ENCODE data around the gene SORBS2.

DNA sequence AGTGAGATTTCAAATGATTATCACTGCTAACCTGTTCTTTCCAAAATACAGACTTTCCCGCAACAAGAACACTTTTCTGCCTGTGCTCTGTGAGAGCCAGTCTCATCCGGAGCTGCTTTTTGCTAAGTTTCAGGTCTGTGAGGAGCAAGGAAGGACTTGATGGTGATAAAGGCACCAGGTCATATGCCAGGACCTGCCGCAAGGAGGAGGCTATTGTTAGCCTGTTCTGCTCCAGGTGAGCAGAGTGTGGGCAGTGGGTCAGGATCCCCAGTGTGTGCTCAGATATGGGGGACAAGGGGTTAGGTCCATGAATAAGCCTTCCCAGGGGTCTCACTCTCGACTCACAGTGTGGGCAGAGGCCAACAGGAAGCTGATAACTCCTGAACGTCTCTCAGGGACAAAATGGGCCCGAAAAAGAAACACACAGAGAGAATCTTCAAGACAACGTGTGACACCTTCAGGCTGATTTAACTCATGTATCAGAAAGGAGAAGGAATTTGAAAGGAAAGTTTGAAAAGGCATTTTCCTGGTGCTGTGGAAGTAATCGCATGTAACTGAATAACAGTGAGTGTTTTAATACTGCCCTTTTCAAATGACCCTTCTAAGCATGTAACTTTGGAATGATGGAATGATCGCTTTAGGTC lies 219.0 kb downstream of the SORBS2 start:
- TF ChIP-seq, protein P1, sequence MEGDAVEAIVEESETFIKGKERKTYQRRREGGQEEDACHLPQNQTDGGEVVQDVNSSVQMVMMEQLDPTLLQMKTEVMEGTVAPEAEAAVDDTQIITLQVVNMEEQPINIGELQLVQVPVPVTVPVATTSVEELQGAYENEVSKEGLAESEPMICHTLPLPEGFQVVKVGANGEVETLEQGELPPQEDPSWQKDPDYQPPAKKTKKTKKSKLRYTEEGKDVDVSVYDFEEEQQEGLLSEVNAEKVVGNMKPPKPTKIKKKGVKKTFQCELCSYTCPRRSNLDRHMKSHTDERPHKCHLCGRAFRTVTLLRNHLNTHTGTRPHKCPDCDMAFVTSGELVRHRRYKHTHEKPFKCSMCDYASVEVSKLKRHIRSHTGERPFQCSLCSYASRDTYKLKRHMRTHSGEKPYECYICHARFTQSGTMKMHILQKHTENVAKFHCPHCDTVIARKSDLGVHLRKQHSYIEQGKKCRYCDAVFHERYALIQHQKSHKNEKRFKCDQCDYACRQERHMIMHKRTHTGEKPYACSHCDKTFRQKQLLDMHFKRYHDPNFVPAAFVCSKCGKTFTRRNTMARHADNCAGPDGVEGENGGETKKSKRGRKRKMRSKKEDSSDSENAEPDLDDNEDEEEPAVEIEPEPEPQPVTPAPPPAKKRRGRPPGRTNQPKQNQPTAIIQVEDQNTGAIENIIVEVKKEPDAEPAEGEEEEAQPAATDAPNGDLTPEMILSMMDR (IDR thresholded peaks at IDR 0.05): no peak
- TF ChIP-seq POLR2A (IDR thresholded peaks at IDR 0.05): no peak
- no peak for TF ChIP-seq POLR2AphosphoS5 (IDR thresholded peaks at IDR 0.05; ENCODE audit: insufficient read depth in 1 of 2, low read depth in 1 of 2)
